Endothelial cell of umbilical vein (primary cell): Measurements from ENCODE around the gene PRAMEF12. TPM values are rescaled to one million over a fixed set of nuclear protein-coding genes. Genes with fewer than 3 reads are reported as not detected.

Experiments used
- BruUV-seq: library from RNA; stranded (reverse); fragments of 400-500 nt; replicated peaks from 2 replicates; lab custom pipeline; 2021; lab: Mats Ljungman, UMichigan
- CTCF ChIA-PET: fragments of 300-600, 350-600 bp; sonication (Branson Sonifier 250); formaldehyde crosslinking; loops from one replicate; lab custom pipeline; 2021; ENCODE audit warnings: antibody characterized with exemption, inconsistent platforms; lab: Charles Lee
- POLR2A ChIA-PET: fragments of 300-600, 350-600 bp; sonication (Branson Sonifier 250); formaldehyde crosslinking; loops from one replicate; lab custom pipeline; 2021; ENCODE audit warnings: antibody characterized with exemption, inconsistent platforms; lab: Charles Lee
- DNase-seq: peaks from one replicate; pipeline ENCODE4 v3.0.0-alpha.2; 2011; ENCODE audit warnings: low read depth, low spot score
- FAIRE-seq: peaks from 2 replicates; lab custom pipeline; 2011; peaks lifted over from hg19 to GRCh38; lab: Jason Lieb, UNC
- H2AFZ ChIP-seq: 2 replicates; pipeline ENCODE4 v1.6.0; 2012; ENCODE audit warnings: low read depth, low read length, control low read depth, inconsistent platforms
- H3K27ac ChIP-seq: 2 replicates; pipeline ENCODE4 v1.5.1; 2011; ENCODE audit warnings: low read depth, mild to moderate bottlenecking, control low read depth, low read length, moderate library complexity; ENCODE audit not compliant: insufficient read depth
- H3K27me3 ChIP-seq, 2 experiments: 2 replicates each; pipeline versions ENCODE4 v1.6.0 to v1.6.1; 2011; ENCODE audit warnings: low read length in 2 of 2, mixed read lengths in 1 of 2; ENCODE audit not compliant: control insufficient read depth in 2 of 2, insufficient read depth in 2 of 2
- H3K36me3 ChIP-seq, 2 experiments: 2 replicates in 1 of 2; 3 replicates in 1 of 2; pipeline ENCODE4 v1.5.1; 2011; ENCODE audit warnings: low read length in 2 of 2, mild to moderate bottlenecking in 1 of 2, moderate library complexity in 1 of 2; ENCODE audit not compliant: control insufficient read depth in 2 of 2, insufficient read depth in 2 of 2; ENCODE audit errors: extremely low read depth in 1 of 2
- H3K4me1 ChIP-seq: 3 replicates; pipeline ENCODE4 v1.5.1; 2011; ENCODE audit warnings: mild to moderate bottlenecking, low read length; ENCODE audit not compliant: control insufficient read depth, insufficient read depth; ENCODE audit errors: extremely low read depth
- H3K4me2 ChIP-seq: 2 replicates; pipeline ENCODE4 v1.6.1; 2011; ENCODE audit warnings: low read length, control low read depth, mixed read lengths; ENCODE audit not compliant: insufficient read depth
- H3K4me3 ChIP-seq, 3 experiments: fragments of 200-600 bp in 1 of 3; sonication (generic), shearing (Covaris generic) in 1 of 3; replicated peaks in 1 of 3; 2 replicates each; pipeline ENCODE4 v1.5.1; 2011 to 2016; ENCODE audit warnings: control low read depth in 3 of 3, low read length in 3 of 3, mild to moderate bottlenecking in 2 of 3, inconsistent platforms in 1 of 3, low read depth in 1 of 3, moderate library complexity in 1 of 3; ENCODE audit not compliant: insufficient read depth in 1 of 3
- H3K79me2 ChIP-seq: 2 replicates; pipeline ENCODE4 v1.6.0; 2012; ENCODE audit warnings: low read length, inconsistent platforms; ENCODE audit not compliant: control insufficient read depth, insufficient read depth
- H3K9ac ChIP-seq: replicated peaks from 2 replicates; pipeline ENCODE3; 2011; ENCODE audit warnings: low read length, control low read depth; ENCODE audit not compliant: insufficient read depth; ENCODE audit errors: extremely low read depth
- H3K9me1 ChIP-seq: replicated peaks from 3 replicates; pipeline ENCODE4 v1.6.0; 2011; ENCODE audit warnings: mild to moderate bottlenecking, low read length; ENCODE audit not compliant: control insufficient read depth, insufficient read depth; ENCODE audit errors: extremely low read depth
- H3K9me3 ChIP-seq: replicated peaks from 2 replicates; pipeline ENCODE4 v1.5.1; 2012; ENCODE audit warnings: low read length, inconsistent platforms; ENCODE audit not compliant: control insufficient read depth, insufficient read depth
- H4K20me1 ChIP-seq: replicated peaks from 2 replicates; pipeline ENCODE3; 2011; ENCODE audit warnings: mild to moderate bottlenecking, low read length; ENCODE audit not compliant: control insufficient read depth, insufficient read depth; ENCODE audit errors: extremely low read depth
- CTCF ChIP-seq, 2 donors: IDR thresholded peaks; 1 replicate in 1 of 2; 2 replicates in 1 of 2; pipeline ENCODE4 v1.5.1; 2011; ENCODE audit warnings: low read length in 2 of 2, mild to moderate bottlenecking in 2 of 2, moderate library complexity in 2 of 2, control low read depth in 1 of 2, inconsistent platforms in 1 of 2, low read depth in 1 of 2; ENCODE audit not compliant: insufficient read depth in 1 of 2; ENCODE audit errors: extremely low read depth in 1 of 2
- EZH2 ChIP-seq: IDR thresholded peaks from 2 replicates; pipeline ENCODE4 v1.6.1; 2012; ENCODE audit warnings: borderline replicate concordance, low read depth, mild to moderate bottlenecking, moderate library complexity, low read length, inconsistent platforms; ENCODE audit not compliant: severe bottlenecking
- FOS ChIP-seq: IDR thresholded peaks from 2 replicates; pipeline ENCODE4 v1.6.1; 2011; ENCODE audit warnings: mild to moderate bottlenecking, low read length, moderate library complexity, borderline replicate concordance; ENCODE audit not compliant: insufficient read depth
- GATA2 ChIP-seq: IDR thresholded peaks from 2 replicates; pipeline ENCODE4 v1.7.0; 2011; ENCODE audit warnings: low read depth, mild to moderate bottlenecking, moderate library complexity, mixed read lengths, low read length; ENCODE audit not compliant: insufficient read length, insufficient read depth
- JUN ChIP-seq: IDR thresholded peaks from 2 replicates; pipeline ENCODE4 v1.6.1; 2011; ENCODE audit warnings: borderline replicate concordance, low read depth; ENCODE audit not compliant: insufficient read length, insufficient read depth
- MAX ChIP-seq: IDR thresholded peaks from 2 replicates; pipeline ENCODE4 v1.6.1; 2011; ENCODE audit not compliant: insufficient read depth, insufficient read length
- MYC ChIP-seq: IDR thresholded peaks from one replicate; pipeline ENCODE4 v1.6.1; 2011; ENCODE audit warnings: mild to moderate bottlenecking, low read depth, low read length
- POLR2A ChIP-seq: IDR thresholded peaks from 2 replicates; pipeline ENCODE4 v1.6.1; 2012; ENCODE audit warnings: low read depth, mild to moderate bottlenecking, control low read depth, low read length
- POLR2AphosphoS5 ChIP-seq: IDR thresholded peaks from 2 replicates; pipeline ENCODE4 v1.6.1; 2012; ENCODE audit warnings: low read depth, mild to moderate bottlenecking, control low read depth, low read length, moderate library complexity; ENCODE audit not compliant: insufficient read depth
- dilution Hi-C: fragments of 300-500 bp; cut with MboI; formaldehyde crosslinking; loops from one replicate; pipeline ENCODE4 v1.15.0; 2019; ENCODE audit warnings: low sequenced_read_pairs; ENCODE audit not compliant: extremely low pct_ligation_motif_present
- intact Hi-C: fragments of 100-400 bp; cut with micrococcal nuclease; formaldehyde crosslinking; loops from one replicate; pipeline ENCODE4 v1.10.0; 2022
- polyA plus RNA-seq, 4 experiments: library from polyadenylated mRNA; depleted of rRNA in 3 of 4; stranded (reverse) in 3 of 4; unstranded in 1 of 4; fragments of >200 nt; gene quantifications; 2 replicates each; pipeline versions ENCODE4 v1.2.1 to v1.2.3, GENCODE V29; 2011 to 2012; ENCODE audit warnings: missing spikeins in 1 of 4
- total RNA-seq: library from RNA; stranded (reverse); gene quantifications from 2 replicates; pipeline ENCODE4 v1.2.3, GENCODE V29; 2021

The PRAMEF12 gene
- total and polyA plus RNA-seq, 2 donors (not counting 3 experiments of a cell fraction or from before 2014, with no cell fraction given), result not detected

- Histone ChIP-seq H3K9ac (no peak overlapping the region), H3K36me3 (no peaks in the 10 kb centered on the region), H3K79me2 (no peaks in the 10 kb centered on the region), H4K20me1 (no peaks in the 10 kb centered on the region), H3K9me3 (no peaks in the 10 kb centered on the region), H3K27me3 (no peaks in the 10 kb centered on the region), H3K4me3 (no peak overlapping the region), H2AFZ (no peak overlapping the region), H3K4me1 (no peaks in the 10 kb centered on the region), H3K4me2 (no peak overlapping the region), H3K9me1 (no peaks in the 10 kb centered on the region), H3K27ac (no peak overlapping the region)
- ChIA-PET CTCF (no interaction called here), POLR2A (no interaction called here)
- TF ChIP-seq POLR2AphosphoS5, result no peak
- TF ChIP-seq MAX, result no peak
- no peak for TF ChIP-seq POLR2A
- no peak for TF ChIP-seq GATA2
- TF ChIP-seq MYC, result no peak
- no peak for TF ChIP-seq CTCF (IDR thresholded peaks at IDR 0.05; ENCODE audit: extremely low read depth in 1 of 2, insufficient read depth in 1 of 2, low read depth in 1 of 2, low read length in 2 of 2)
- no peak for TF ChIP-seq FOS
- TF ChIP-seq EZH2, result no peak
- no peak for TF ChIP-seq JUN
- no peak for DNase-seq
- dilution Hi-C loops, result no loop called here
- intact Hi-C loops, result no loop called here
- no peak for FAIRE-seq
- BruUV-seq, result no TSS peak
Measured at GRCh38 chr1:12769031-12769430, 4.5 kb upstream of the PRAMEF12 start.
